Measurements from ENCODE around the gene CDH4. TPM values are rescaled to one million over a fixed set of nuclear protein-coding genes. Genes with fewer than 3 reads are reported as not detected.

Gene CDH4
- total RNA-seq (not detected), polyA plus RNA-seq (0.22 TPM)

- ChIA-PET CTCF (no interaction called here), POLR2A (no interaction called here)
- Mint-ChIP-seq H3K36me3 (no peaks in the 10 kb centered on the region), H3K4me3 (peak within 1 kb of the TSS in 1 of 7 donors; percentile 28), H3K9me3 (peaks cover 0 to under 1% (median 0%) of the 10 kb centered on the region in 5 donors), H3K27ac (no peak within 1 kb of the TSS), H3K4me1 (peaks cover 0 to 11% (median 3%) of the 10 kb centered on the region in 3 donors), H3K27me3 (peaks cover 21 to 60% of the 10 kb centered on the region in 2 donors)
- no peaks in the 10 kb centered on the region for H3K9me3 ChIP-seq (ENCODE audit: low read length)
- no peak within 1 kb of the TSS for H3K27ac ChIP-seq (ENCODE audit: low read depth, low read length)
- DNase-seq, result no peak
- H3K36me3 ChIP-seq (ENCODE audit: insufficient read depth, low read length), result no peaks in the 10 kb centered on the region
- no peaks in the 10 kb centered on the region for H3K4me1 ChIP-seq (ENCODE audit: insufficient read depth, low read length)
- peaks cover 11% of the 10 kb centered on the region for H3K27me3 ChIP-seq (ENCODE audit: insufficient read depth, low read length, poor library complexity, severe bottlenecking)
- H3K4me3 ChIP-seq (ENCODE audit: low read length), result no peak within 1 kb of the TSS
Observed at GRCh38 chr20:61251529-61252393, at the start of gene CDH4. TSS of gene CDH4 (plus strand) at chr20:61252261.

DNA sequence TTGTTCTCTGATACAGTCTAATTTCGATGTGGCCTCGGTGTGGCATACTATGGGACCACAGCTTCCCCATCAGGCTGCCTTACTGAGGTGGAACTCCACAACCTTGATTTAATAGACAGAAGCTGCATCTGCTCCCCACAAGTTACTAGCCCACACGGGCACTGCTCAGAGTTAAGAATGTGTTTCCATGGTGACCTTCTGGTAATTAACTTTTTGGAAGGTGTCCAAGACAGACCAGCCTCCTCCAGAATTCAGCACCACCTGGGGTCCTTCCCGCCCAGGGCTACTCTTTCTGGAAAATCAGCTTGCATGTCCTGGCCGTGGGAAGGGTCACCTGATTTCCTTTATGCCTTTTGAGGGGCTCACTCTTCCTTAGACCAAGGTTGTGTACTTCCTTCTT is 48.7 kb upstream of the CDH4 start:
- H3K27ac Mint-ChIP-seq, result no peak overlapping the region
- Histone ChIP-seq H3K27ac (ENCODE audit: low read depth, low read length) (no peak overlapping the region), H3K4me1 (ENCODE audit: insufficient read depth, low read length) (no peaks in the 10 kb centered on the region), H3K27me3 (ENCODE audit: insufficient read depth, low read length, poor library complexity, severe bottlenecking) (no peaks in the 10 kb centered on the region), H3K4me3 (ENCODE audit: low read length) (no peak overlapping the region), H3K9me3 (ENCODE audit: low read length) (no peaks in the 10 kb centered on the region), H3K36me3 (ENCODE audit: insufficient read depth, low read length) (no peaks in the 10 kb centered on the region)
- DNase-seq, result no peak
- H3K4me3 Mint-ChIP-seq, result no peak overlapping the region
- CTCF ChIA-PET, result no interaction called here
- peaks cover 0 to 4% (median 2%) of the 10 kb centered on the region in 3 donors for H3K36me3 Mint-ChIP-seq
- peaks cover 0 to 7% (median 2%) of the 10 kb centered on the region in 5 donors for H3K9me3 Mint-ChIP-seq
- POLR2A ChIA-PET, result no interaction called here
- H3K27me3 Mint-ChIP-seq, result peaks cover 4 to 12% of the 10 kb centered on the region in 2 donors
- no peaks in the 10 kb centered on the region for H3K4me1 Mint-ChIP-seq

GRCh38 chr20:61204206-61204605 is 47.9 kb upstream of the CDH4 start:
- Histone ChIP-seq H3K4me3 (ENCODE audit: low read length) (no peak overlapping the region), H3K9me3 (ENCODE audit: low read length) (no peaks in the 10 kb centered on the region), H3K36me3 (ENCODE audit: insufficient read depth, low read length) (no peaks in the 10 kb centered on the region), H3K27me3 (ENCODE audit: insufficient read depth, low read length, poor library complexity, severe bottlenecking) (no peaks in the 10 kb centered on the region), H3K4me1 (ENCODE audit: insufficient read depth, low read length) (no peaks in the 10 kb centered on the region), H3K27ac (ENCODE audit: low read depth, low read length) (no peak overlapping the region)
- Mint-ChIP-seq H3K36me3 (peaks cover 0 to 4% (median under 1%) of the 10 kb centered on the region in 3 donors), H3K27ac (no peak overlapping the region), H3K4me1 (no peaks in the 10 kb centered on the region), H3K9me3 (peaks cover 0 to 7% (median 2%) of the 10 kb centered on the region in 5 donors), H3K27me3 (peaks cover 0 to 12% of the 10 kb centered on the region in 2 donors), H3K4me3 (no peak overlapping the region)
- ChIA-PET POLR2A (no interaction called here), CTCF (no interaction called here)
- no peak for DNase-seq

- peaks cover 0 to 12% of the 10 kb centered on the region in 2 donors for H3K27me3 Mint-ChIP-seq
- H3K4me3 Mint-ChIP-seq, result no peak overlapping the region
- Histone ChIP-seq H3K4me3 (ENCODE audit: low read length) (no peak overlapping the region), H3K36me3 (ENCODE audit: insufficient read depth, low read length) (no peaks in the 10 kb centered on the region), H3K27me3 (ENCODE audit: insufficient read depth, low read length, poor library complexity, severe bottlenecking) (no peaks in the 10 kb centered on the region), H3K4me1 (ENCODE audit: insufficient read depth, low read length) (no peaks in the 10 kb centered on the region), H3K27ac (ENCODE audit: low read depth, low read length) (no peak overlapping the region), H3K9me3 (ENCODE audit: low read length) (no peaks in the 10 kb centered on the region)
- ChIA-PET POLR2A (no interaction called here), CTCF (no interaction called here)
- peaks cover 0 to 4% (median 0%) of the 10 kb centered on the region in 3 donors for H3K36me3 Mint-ChIP-seq
- H3K4me1 Mint-ChIP-seq, result no peaks in the 10 kb centered on the region
- H3K9me3 Mint-ChIP-seq, result peaks cover 0 to 7% (median 0%) of the 10 kb centered on the region in 5 donors
- no peak for DNase-seq
- H3K27ac Mint-ChIP-seq, result no peak overlapping the region
Observed at GRCh38 chr20:61205769-61206168, 46.3 kb upstream of the CDH4 start.

DNA sequence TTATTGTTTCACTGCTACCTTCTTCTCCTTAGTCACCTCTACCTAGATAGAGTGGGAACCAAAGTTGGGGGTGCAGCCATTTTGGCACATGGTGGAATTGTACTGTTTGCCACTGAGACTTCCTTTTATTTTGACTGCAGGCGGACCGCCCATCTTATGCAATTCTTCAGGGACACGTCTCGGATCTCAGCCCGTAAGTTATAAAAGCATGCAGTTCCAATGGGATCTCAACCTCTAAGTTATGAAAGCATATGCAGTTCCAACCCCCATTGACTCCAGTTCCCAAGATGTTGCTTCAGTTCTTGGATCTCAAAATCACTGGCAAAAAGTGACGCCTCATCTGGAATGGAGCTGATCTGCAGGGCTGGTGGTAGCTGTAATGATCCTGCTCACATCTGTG is 41.2 kb upstream of the CDH4 start:
- Histone ChIP-seq H3K4me1 (ENCODE audit: insufficient read depth, low read length) (no peaks in the 10 kb centered on the region), H3K27ac (ENCODE audit: low read depth, low read length) (no peak overlapping the region), H3K36me3 (ENCODE audit: insufficient read depth, low read length) (no peaks in the 10 kb centered on the region), H3K4me3 (ENCODE audit: low read length) (no peak overlapping the region), H3K9me3 (ENCODE audit: low read length) (no peaks in the 10 kb centered on the region), H3K27me3 (ENCODE audit: insufficient read depth, low read length, poor library complexity, severe bottlenecking) (no peaks in the 10 kb centered on the region)
- no peak for DNase-seq
- CTCF ChIA-PET, result no interaction called here
- H3K27me3 Mint-ChIP-seq, result peaks cover 0 to 6% of the 10 kb centered on the region in 2 donors
- no peaks in the 10 kb centered on the region for H3K4me1 Mint-ChIP-seq
- no peaks in the 10 kb centered on the region for H3K36me3 Mint-ChIP-seq
- POLR2A ChIA-PET, result no interaction called here
- H3K9me3 Mint-ChIP-seq, result no peaks in the 10 kb centered on the region
- no peak overlapping the region for H3K27ac Mint-ChIP-seq
- no peak overlapping the region for H3K4me3 Mint-ChIP-seq

- no peaks in the 10 kb centered on the region for H3K36me3 Mint-ChIP-seq
- H3K27me3 Mint-ChIP-seq, result peaks cover 0 to 10% of the 10 kb centered on the region in 2 donors
- H3K9me3 Mint-ChIP-seq, result peaks cover 0 to 2% (median 0%) of the 10 kb centered on the region in 5 donors
- ChIA-PET CTCF (interaction anchor here (2.0 kb wide), 1 partner anchor 11 kb away, joined by 6 read pairs; no protein-coding TSS in a partner anchor), POLR2A (no interaction called here)
- Histone ChIP-seq H3K27me3 (ENCODE audit: insufficient read depth, low read length, poor library complexity, severe bottlenecking) (no peaks in the 10 kb centered on the region), H3K4me1 (ENCODE audit: insufficient read depth, low read length) (no peaks in the 10 kb centered on the region), H3K9me3 (ENCODE audit: low read length) (no peaks in the 10 kb centered on the region), H3K27ac (ENCODE audit: low read depth, low read length) (no peak overlapping the region), H3K4me3 (ENCODE audit: low read length) (no peak overlapping the region), H3K36me3 (ENCODE audit: insufficient read depth, low read length) (no peaks in the 10 kb centered on the region)
- H3K4me3 Mint-ChIP-seq, result no peak overlapping the region
- no peak for DNase-seq
- no peaks in the 10 kb centered on the region for H3K4me1 Mint-ChIP-seq
- no peak overlapping the region for H3K27ac Mint-ChIP-seq
Observed at GRCh38 chr20:61217848-61218247, 34.2 kb upstream of the CDH4 start.

- H3K9me3 ChIP-seq (ENCODE audit: low read length), result no peaks in the 10 kb centered on the region
- Mint-ChIP-seq H3K27ac (no peak overlapping the region), H3K27me3 (peaks cover 0 to 10% of the 10 kb centered on the region in 2 donors), H3K36me3 (no peaks in the 10 kb centered on the region), H3K4me3 (no peak overlapping the region), H3K9me3 (peaks cover 0 to 2% (median 0%) of the 10 kb centered on the region in 5 donors), H3K4me1 (no peaks in the 10 kb centered on the region)
- POLR2A ChIA-PET, result no interaction called here
- H3K36me3 ChIP-seq (ENCODE audit: insufficient read depth, low read length), result no peaks in the 10 kb centered on the region
- DNase-seq, result no peak
- no peaks in the 10 kb centered on the region for H3K27me3 ChIP-seq (ENCODE audit: insufficient read depth, low read length, poor library complexity, severe bottlenecking)
- no peak overlapping the region for H3K27ac ChIP-seq (ENCODE audit: low read depth, low read length)
- CTCF ChIA-PET, result interaction anchor here (2.0 kb wide), 1 partner anchor 10 kb away, joined by 6 read pairs; no protein-coding TSS in a partner anchor
- no peaks in the 10 kb centered on the region for H3K4me1 ChIP-seq (ENCODE audit: insufficient read depth, low read length)
- H3K4me3 ChIP-seq (ENCODE audit: low read length), result no peak overlapping the region
Observed at GRCh38 chr20:61219021-61219431, 33.0 kb upstream of the CDH4 start.

DNA sequence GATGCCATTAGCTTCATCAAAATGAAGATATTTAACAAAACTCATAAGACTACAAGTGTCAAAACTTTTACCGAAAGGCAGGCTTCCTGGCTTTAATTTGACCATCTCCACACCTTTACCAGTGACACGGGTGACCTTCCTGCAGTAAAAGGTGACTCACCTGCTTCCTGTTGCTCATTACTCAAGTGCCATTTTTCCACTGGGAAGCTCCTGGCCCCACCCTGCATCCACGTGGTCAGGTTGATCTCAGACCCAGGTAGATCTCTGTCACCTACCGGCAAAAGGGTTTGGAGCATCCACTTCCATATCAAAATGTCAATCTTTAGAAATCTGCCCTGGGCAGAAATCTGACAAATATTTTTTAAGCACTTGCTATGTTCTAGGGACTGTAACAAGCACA is 31.9 kb upstream of the CDH4 start:
- H3K9me3 ChIP-seq (ENCODE audit: low read length), result no peaks in the 10 kb centered on the region
- no peak for DNase-seq
- H3K4me3 ChIP-seq (ENCODE audit: low read length), result no peak overlapping the region
- no peak overlapping the region for H3K27ac ChIP-seq (ENCODE audit: low read depth, low read length)
- H3K27me3 Mint-ChIP-seq, result peaks cover 3 to 10% of the 10 kb centered on the region in 2 donors
- peaks cover 0 to 2% (median 0%) of the 10 kb centered on the region in 5 donors for H3K9me3 Mint-ChIP-seq
- H3K36me3 Mint-ChIP-seq, result no peaks in the 10 kb centered on the region
- H3K4me1 Mint-ChIP-seq, result no peaks in the 10 kb centered on the region
- no peak overlapping the region for H3K27ac Mint-ChIP-seq
- H3K4me1 ChIP-seq (ENCODE audit: insufficient read depth, low read length), result no peaks in the 10 kb centered on the region
- H3K36me3 ChIP-seq (ENCODE audit: insufficient read depth, low read length), result no peaks in the 10 kb centered on the region
- CTCF ChIA-PET, result interaction anchor here (0.8 kb wide), 1 partner anchor 12 kb away, joined by 3 read pairs; no protein-coding TSS in a partner anchor
- POLR2A ChIA-PET, result no interaction called here
- H3K4me3 Mint-ChIP-seq, result no peak overlapping the region
- H3K27me3 ChIP-seq (ENCODE audit: insufficient read depth, low read length, poor library complexity, severe bottlenecking), result no peaks in the 10 kb centered on the region
